H1 (cell line): Measurements from ENCODE around the gene SLC7A6OS. TPM values are rescaled to one million over a fixed set of nuclear protein-coding genes. Genes with fewer than 3 reads are reported as not detected.

Experiments used
- BRCA1 ChIP-seq: IDR thresholded peaks from 2 replicates; pipeline ENCODE4 v1.6.1; 2012; ENCODE audit warnings: low read depth, low read length, improper control_type of control experiment
- polyA plus RNA-seq, 7 experiments: library from polyadenylated mRNA; depleted of rRNA in 3 of 7; stranded (reverse) in 5 of 7; unstranded in 2 of 7; fragments of >200 nt in 5 of 7; fragments of 200-250 nt in 2 of 7; gene quantifications; 1 replicate in 5 of 7; 2 replicates in 1 of 7; 4 replicates in 1 of 7; pipeline versions ENCODE4 v1.2.1 to v1.2.3, GENCODE V29; 2011 to 2013; ENCODE audit warnings: missing spikeins in 2 of 7, mixed read lengths in 2 of 7
- total RNA-seq: library from RNA; stranded (reverse); fragmentation: NEBNext Ultra II Directional; extraction: Animal tissue kit (Norgen Biotek cat#: 25700); gene quantifications from 2 replicates; pipeline ENCODE4 v1.2.1, GENCODE V29; 2021
- TF ChIP-seq, protein P1 (sequence below): IDR thresholded peaks from 2 replicates; pipeline ENCODE4 v1.6.1; 2012; ENCODE audit warnings: inconsistent platforms

Gene SLC7A6OS
- total and polyA plus RNA-seq, 2 of the 8 experiments (the other 6 are each of a cell fraction or from before 2014, with no cell fraction given) = 7.3 to 21.3 TPM

DNA sequence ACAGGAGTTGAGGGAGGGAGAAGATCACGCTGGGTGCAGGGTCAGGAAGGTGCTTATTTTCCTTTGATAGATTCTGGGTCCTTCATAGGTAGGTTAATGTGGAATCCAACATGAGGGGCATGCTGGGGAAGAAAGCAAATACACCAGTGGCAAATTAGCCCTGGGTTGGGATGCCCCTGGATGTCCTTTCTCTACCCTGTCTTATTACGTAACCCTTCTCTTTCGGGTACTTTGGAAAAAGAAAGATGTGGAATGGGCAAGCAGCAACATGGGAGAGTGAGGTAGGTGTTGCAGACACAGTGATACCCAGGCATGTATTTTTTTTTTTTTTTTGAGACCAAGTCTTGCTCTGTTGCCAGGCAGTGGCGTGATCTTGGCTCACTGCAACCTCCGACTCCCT lies 37.3 kb downstream of the SLC7A6OS start (continued):
- TF ChIP-seq, protein P1, sequence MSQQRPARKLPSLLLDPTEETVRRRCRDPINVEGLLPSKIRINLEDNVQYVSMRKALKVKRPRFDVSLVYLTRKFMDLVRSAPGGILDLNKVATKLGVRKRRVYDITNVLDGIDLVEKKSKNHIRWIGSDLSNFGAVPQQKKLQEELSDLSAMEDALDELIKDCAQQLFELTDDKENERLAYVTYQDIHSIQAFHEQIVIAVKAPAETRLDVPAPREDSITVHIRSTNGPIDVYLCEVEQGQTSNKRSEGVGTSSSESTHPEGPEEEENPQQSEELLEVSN = no peak
- TF ChIP-seq BRCA1 = no peak
